HEK293T (cell line): Measurements from ENCODE around the gene RGS10.

Source experiments
- CTCF ChIA-PET: fragments of 350-600 bp; formaldehyde crosslinking; extraction: SDS; loops from one replicate; lab custom pipeline; 2021; ENCODE audit warnings: antibody characterized with exemption, inconsistent platforms; lab: Yijun Ruan, JAX
- POLR2A ChIA-PET: fragments of 350-600 bp; formaldehyde crosslinking; extraction: SDS; loops from one replicate; lab custom pipeline; 2020; ENCODE audit warnings: antibody characterized with exemption, inconsistent platforms; lab: Yijun Ruan, JAX
- DNase-seq: peaks from one replicate; pipeline ENCODE4 v3.0.0; 2012; ENCODE audit warnings: mixed read lengths; ENCODE audit errors: extremely low spot score
- ARNT ChIP-seq: fragments of 450-650 bp; IDR thresholded peaks from 2 replicates; pipeline ENCODE4 v1.6.1; 2017; ENCODE audit warnings: mild to moderate bottlenecking
- BHLHE40 ChIP-seq: fragments of 450-650 bp; IDR thresholded peaks from 2 replicates; pipeline ENCODE4 v1.6.1; 2016; ENCODE audit warnings: mild to moderate bottlenecking, moderate library complexity, borderline replicate concordance
- CTBP1 ChIP-seq: fragments of 450-650 bp; IDR thresholded peaks from 2 replicates; pipeline ENCODE4 v1.6.1; 2016; ENCODE audit warnings: borderline replicate concordance
- ELF4 ChIP-seq: fragments of 450-650 bp; IDR thresholded peaks from 2 replicates; pipeline ENCODE4 v1.6.1; 2017; ENCODE audit warnings: antibody characterized with exemption
- FOXA1 ChIP-seq: fragments of 450-650 bp; IDR thresholded peaks from 2 replicates; pipeline ENCODE4 v1.6.1; 2016; ENCODE audit warnings: mild to moderate bottlenecking
- FOXK2 ChIP-seq: fragments of 450-650 bp; IDR thresholded peaks from 2 replicates; pipeline ENCODE4 v1.6.1; 2016; ENCODE audit warnings: mild to moderate bottlenecking
- HDGF ChIP-seq: fragments of 450-650 bp; IDR thresholded peaks from 2 replicates; pipeline ENCODE4 v1.6.1; 2017; ENCODE audit warnings: antibody characterized with exemption, borderline replicate concordance
- L3MBTL2 ChIP-seq: fragments of 450-650 bp; conservative IDR thresholded peaks from 2 replicates; pipeline ENCODE4 v1.6.1; 2016; ENCODE audit warnings: mild to moderate bottlenecking
- LEF1 ChIP-seq: fragments of 450-650 bp; IDR thresholded peaks from 2 replicates; pipeline ENCODE4 v1.6.1; 2017; ENCODE audit warnings: mild to moderate bottlenecking, borderline replicate concordance
- NFRKB ChIP-seq: fragments of 450-650 bp; IDR thresholded peaks from 2 replicates; pipeline ENCODE4 v1.6.1; 2016; ENCODE audit warnings: mild to moderate bottlenecking, moderate library complexity
- PKNOX1 ChIP-seq: fragments of 450-650 bp; IDR thresholded peaks from 2 replicates; pipeline ENCODE4 v1.6.1; 2016
- SUZ12 ChIP-seq: fragments of 450-650 bp; IDR thresholded peaks from 2 replicates; pipeline ENCODE4 v1.6.1; 2016; ENCODE audit warnings: mild to moderate bottlenecking
- ZNF384 ChIP-seq: fragments of 450-650 bp; IDR thresholded peaks from 2 replicates; pipeline ENCODE4 v1.6.1; 2016

Gene RGS10

GRCh38 chr10:119452396-119452795, 90.1 kb downstream of the RGS10 start:
- no peak for TF ChIP-seq BHLHE40
- DNase-seq: no peak
- ChIA-PET CTCF (interaction anchor here (1.0 kb wide), 1 partner anchor 254 kb away, joined by 3 read pairs; no protein-coding TSS in a partner anchor), POLR2A (no interaction called here)

GRCh38 chr10:119451300-119451896, 91.1 kb downstream of the RGS10 start:
- CTCF ChIA-PET: no interaction called here
- POLR2A ChIA-PET: no interaction called here
- no peak for DNase-seq
- no peak for TF ChIP-seq SUZ12
- no peak for TF ChIP-seq L3MBTL2
- no peak for TF ChIP-seq ZNF384
- TF ChIP-seq LEF1: no peak
- TF ChIP-seq BHLHE40: no peak
- TF ChIP-seq ARNT: no peak
- no peak for TF ChIP-seq NFRKB
- no peak for TF ChIP-seq PKNOX1
- no peak for TF ChIP-seq CTBP1
- TF ChIP-seq HDGF: no peak

- TF ChIP-seq ELF4 (no peak), BHLHE40 (no peak), FOXA1 (no peak), FOXK2 (no peak)
- DNase-seq: no peak
- ChIA-PET POLR2A (no interaction called here), CTCF (no interaction called here)
Measured at GRCh38 chr10:119450606-119451299, 91.8 kb downstream of the RGS10 start.
